HG03354 (cell line): Measurements from ENCODE around the gene CD300H.
"Not testable (repeated sequence)": the region's sequence is repeated elsewhere in the genome, so short reads cannot be mapped to it uniquely, and the experiment has no call there.

Experiments used
- ATAC-seq: cut with Tn5 transposase; IDR thresholded peaks from one replicate; pipeline ENCODE4 v1.9.1; 2021; ENCODE audit warnings: mild to moderate bottlenecking; ENCODE audit not compliant: unreplicated experiment, poor library complexity, severe bottlenecking

The CD300H gene

GRCh38 chr17:74531231-74531761 lies 36.0 kb downstream of the CD300H start, which contains the start of gene CD300LB:
TSS of gene CD300LB (minus strand) at chr17:74531475. CDS start at chr17:74531350, 125 bp downstream.
- ATAC-seq = no peak

GRCh38 chr17:74530831-74531150 lies 36.5 kb downstream of the CD300H start:
- ATAC-seq = no peak

GRCh38 chr17:74529243-74529642 lies 38.1 kb downstream of the CD300H start:
- no peak for ATAC-seq

DNA sequence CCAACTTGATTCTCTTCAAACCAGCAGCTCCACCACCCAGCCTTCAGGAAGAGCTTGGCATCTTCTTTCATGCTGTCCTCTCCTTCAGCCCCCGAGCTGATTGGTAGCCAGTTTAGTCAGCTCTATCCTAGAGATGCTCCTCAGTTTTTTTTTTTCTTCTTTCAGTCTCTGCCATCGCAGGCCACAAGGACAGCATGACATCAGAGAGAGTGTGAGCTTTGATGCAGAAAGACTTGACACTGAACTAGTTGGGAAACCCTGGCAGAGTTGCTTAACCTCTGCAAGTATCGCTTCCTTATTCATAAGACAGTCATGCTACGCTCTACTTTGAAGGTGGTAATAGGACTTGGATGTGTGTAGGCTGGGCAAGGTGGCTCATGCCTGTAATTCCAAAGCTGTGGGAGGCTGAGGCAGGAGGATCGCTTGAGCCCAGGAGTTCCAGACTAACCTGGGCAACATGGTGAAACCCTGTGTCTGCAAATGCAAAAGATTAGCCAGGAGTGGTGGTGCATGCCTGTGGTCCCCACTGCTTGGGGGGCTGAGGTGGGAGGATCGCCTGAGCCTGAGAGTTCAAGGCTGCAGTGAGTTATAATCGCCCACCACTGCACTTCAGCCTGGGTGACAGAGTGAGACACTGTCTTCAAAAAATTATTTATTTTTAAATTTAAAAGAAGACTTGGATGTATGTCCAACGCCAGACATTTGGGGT lies 38.7 kb downstream of the CD300H start:
- ATAC-seq = peak; percentile 82

GRCh38 chr17:74527756-74528155 lies 39.6 kb downstream of the CD300H start:
- no peak for ATAC-seq

- no peak for ATAC-seq
Measured at GRCh38 chr17:74527081-74527480, 40.2 kb downstream of the CD300H start.

- ATAC-seq = no peak
Measured at GRCh38 chr17:74526681-74527080, 40.6 kb downstream of the CD300H start.

DNA sequence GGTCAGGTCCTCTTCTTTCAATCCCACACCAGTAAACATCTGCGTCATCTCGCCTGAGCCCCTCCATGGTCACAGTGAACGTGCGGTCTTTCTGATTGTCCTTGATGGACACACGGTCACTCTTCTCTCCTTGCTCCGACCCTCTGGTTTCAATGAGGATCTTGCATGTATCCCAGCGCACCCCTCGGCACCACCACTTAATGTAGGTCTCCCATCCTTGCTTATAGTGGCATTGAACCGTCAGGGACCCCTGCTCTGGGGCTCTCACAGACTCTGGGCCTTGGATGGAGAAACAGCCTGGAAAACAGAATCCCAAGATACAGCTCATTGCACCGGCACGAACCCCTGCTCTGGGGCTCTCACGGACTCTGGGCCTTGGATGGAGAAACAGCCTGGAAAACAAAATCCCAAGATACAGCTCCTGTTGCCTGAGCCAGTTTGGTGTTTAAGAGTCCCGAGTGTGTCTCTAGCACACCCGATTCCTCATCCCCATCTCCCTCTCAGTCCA lies 41.5 kb downstream of the CD300H start:
- no peak for ATAC-seq

GRCh38 chr17:74525465-74525725 lies 41.9 kb downstream of the CD300H start:
- no peak for ATAC-seq

DNA sequence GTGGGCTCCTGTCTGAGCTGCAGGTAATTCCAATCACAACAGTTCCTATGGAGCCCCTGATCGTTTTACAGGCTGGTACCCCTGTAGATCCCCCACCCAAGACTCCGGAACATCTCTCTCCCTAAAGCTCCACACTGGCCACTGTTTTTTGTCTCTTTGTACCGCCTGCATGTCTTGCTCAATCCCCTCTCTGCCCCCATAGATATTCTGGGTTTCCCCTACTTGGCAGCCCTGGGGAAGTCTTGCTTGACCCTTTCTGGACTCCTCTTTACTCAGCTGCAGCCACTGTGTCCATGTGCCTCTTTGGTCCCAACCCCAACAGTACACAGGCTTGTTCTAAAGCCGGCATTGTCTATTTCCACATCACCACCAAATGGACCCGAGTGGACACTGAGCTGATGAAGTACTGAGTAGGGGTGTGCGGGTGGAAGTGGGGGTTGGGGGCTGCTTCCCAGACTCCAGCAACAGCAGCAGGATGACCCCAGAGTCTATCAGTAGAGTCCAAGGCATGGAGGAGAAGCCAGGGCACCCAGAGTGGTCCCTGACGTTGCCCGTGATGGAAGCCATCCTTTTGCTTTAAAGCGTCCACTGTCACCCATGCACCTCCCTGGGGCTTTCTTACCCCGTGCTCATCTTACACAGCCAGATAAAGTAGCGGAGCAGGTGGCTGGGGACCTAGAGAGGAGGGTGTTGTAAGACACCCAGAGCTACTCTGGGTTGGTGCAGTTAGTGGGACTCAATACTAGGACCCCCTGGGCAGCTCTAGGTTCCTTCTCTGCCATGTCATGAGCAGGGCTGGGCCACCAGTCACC lies 42.5 kb downstream of the CD300H start:
- no peak for ATAC-seq

DNA sequence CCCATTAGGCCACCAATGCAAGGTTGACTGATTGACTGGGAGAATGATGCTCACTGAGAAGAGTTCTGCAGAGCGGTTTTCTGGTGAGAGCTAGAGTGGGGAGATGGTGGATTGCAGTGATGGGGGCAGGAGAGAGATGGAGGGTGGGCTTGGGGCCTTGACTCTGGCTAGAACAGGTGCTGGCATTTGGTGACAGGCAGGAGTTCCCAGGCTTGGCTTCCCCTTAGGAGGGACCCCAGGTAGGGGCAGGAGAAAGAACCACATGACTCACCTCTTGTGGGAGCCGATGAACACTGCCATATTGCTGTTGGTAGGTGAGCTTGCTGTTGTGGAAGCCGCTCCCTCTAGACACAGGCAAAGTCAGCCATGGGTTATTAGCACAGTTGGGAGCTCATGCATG lies 44.0 kb downstream of the CD300H start:
- ATAC-seq = no peak

DNA sequence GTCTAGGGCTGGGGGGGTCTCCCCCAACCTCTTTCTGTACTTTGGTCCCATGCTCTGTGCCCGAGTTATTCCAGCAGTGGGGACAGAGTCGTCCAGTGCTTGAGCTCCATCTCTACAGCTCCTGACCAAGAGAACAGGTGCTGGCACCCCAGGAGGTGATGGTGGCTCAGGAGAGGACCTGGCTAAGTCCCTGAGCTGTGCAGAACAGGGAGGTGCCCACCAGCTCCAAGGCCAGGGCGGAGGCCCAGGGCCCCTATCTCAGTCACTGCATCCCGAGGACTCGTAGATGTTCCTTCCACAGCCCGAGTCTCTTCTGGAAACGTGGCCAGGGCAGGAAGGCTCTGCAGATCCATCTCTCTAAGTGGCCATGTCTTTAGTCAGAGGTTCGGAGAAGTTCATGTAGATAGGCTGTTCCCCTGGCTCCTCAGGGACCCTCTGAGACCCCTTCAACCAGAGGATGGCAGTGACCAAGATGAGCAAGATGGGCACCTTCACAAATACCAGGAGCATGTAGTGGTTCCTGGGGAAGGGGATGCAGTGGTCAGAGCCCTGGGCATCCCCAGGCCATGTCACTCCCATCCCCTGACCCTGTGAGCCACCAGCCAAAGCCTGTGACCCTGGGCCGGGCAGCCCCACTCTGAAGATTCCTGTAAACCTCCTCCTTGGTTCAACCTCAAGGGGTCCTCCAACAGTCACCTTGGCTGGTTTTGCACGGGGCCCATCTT lies 44.8 kb downstream of the CD300H start:
- ATAC-seq = no peak

- no peak for ATAC-seq
Measured at GRCh38 chr17:74521701-74522201, 45.6 kb downstream of the CD300H start.

- no peak for ATAC-seq
Measured at GRCh38 chr17:74520790-74521480, 46.4 kb downstream of the CD300H start.

DNA sequence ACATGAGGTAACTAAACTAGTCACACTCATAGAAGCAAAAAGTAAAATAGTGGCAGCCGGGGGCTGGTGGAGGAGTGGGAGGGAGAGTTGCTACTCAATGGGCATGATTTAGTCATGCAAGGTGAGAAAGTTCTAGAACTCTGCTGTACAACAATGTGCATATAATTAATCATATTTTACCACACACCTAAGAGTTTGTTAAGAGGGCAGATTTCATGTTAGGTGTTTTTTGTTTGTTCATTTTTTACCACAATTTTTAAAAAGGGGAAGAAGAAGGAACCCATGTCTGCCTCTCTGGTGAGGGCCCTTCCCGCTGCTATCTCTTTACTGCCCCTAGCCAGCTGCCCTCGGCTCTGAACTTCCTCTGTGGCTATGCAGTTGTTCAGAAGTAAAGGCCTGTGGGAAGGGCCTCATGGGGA lies 47.3 kb downstream of the CD300H start:
- no peak for ATAC-seq

- ATAC-seq = not testable (repeated sequence)
Measured at GRCh38 chr17:74518413-74518981, 48.8 kb downstream of the CD300H start.

DNA sequence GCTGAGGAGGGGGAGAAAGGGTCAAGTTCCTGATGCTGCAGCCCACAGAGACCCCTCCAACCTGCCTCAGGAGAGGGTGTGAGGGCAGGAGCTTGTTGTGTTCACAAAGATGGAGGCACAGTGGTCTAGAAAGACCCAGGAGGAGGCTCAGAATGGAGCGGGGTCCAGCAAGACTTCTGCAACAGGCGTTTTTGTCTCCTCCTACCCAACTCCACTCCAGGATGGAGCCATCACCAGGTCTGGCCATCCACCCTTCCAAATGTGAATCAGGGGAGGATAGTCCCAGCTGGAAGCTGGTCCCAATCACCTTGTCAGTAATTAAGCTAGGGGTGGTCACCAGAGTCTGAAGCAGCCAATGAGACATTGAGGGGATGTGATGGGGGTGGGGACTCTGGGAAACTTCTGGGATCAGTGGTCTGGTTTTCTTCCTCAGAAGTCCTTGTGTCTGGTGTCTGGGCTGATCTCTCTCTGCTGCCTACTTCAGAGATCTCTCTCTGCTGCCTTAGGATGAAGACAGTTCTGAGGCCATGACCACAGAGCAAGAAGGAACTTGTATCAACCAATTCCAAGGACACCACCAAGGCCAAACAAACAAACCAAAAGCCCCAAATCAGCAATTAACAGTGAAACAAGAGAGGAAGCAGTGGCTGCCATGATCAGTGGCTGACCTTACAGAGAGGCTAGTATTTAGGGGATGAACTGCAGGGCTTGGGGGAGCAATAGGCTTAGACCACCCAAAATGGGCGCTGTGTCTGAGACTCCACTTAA lies 50.6 kb downstream of the CD300H start:
- ATAC-seq = no peak

GRCh38 chr17:74515941-74516340 lies 51.4 kb downstream of the CD300H start:
- no peak for ATAC-seq
